ENCODE data around the gene MMP24OS. TPM values are rescaled to one million over a fixed set of nuclear protein-coding genes. Genes with fewer than 3 reads are reported as not detected.

The MMP24OS gene
- total RNA-seq, 2 donors from 2014 or later = 46.9 to 53.2 TPM

- intact Hi-C loops (cut with DNase I) = no loop called here
- no peak for ATAC-seq
- DNase-seq = no peak
Observed at GRCh38 chr20:35238735-35239134, 39.2 kb downstream of the MMP24OS start.

GRCh38 chr20:35238170-35238569 lies 39.8 kb downstream of the MMP24OS start:
- ATAC-seq (no peak), DNase-seq (no peak)
- intact Hi-C loops (cut with DNase I) = no loop called here

GRCh38 chr20:35237486-35237885 lies 40.4 kb downstream of the MMP24OS start:
- no peak for ATAC-seq
- intact Hi-C loops (cut with DNase I) = no loop called here
- no peak for DNase-seq

GRCh38 chr20:35235881-35236280 lies 42.0 kb downstream of the MMP24OS start:
- intact Hi-C loops (cut with DNase I) = no loop called here
- ATAC-seq (peak in 1 of 2 donors; percentile 15), DNase-seq (peak; percentile 45)

- intact Hi-C loops (cut with DNase I) = no loop called here
- ATAC-seq (no peak), DNase-seq (no peak)
Observed at GRCh38 chr20:35232575-35232974, 45.3 kb downstream of the MMP24OS start.

- peak; percentile 93 to 95 for ATAC-seq
- peak; percentile 58 for DNase-seq
- intact Hi-C loops (cut with DNase I) = no loop called here
Observed at GRCh38 chr20:35226884-35227681, 50.8 kb downstream of the MMP24OS start.

Other genes starting within 250 kb of the MMP24OS start
- gene TRPC4AP, start 185.3 kb downstream of the MMP24OS start, total RNA-seq = 10 to 100 TPM; 32.6 to 47.1 TPM
- 10 to 100 TPM; 16.6 to 25.6 TPM for gene EDEM2, start 130.8 kb downstream of the MMP24OS start, total RNA-seq
- 10 to 100 TPM; 26.9 to 41.9 TPM for gene PROCR, start 106.0 kb downstream of the MMP24OS start, total RNA-seq
- gene MMP24, start 51.4 kb downstream of the MMP24OS start, total RNA-seq = 1 to 10 TPM in 1 of 2 donors, under 1 TPM in 1; 0.85 to 1.3 TPM
- gene EIF6, start 6.7 kb upstream of the MMP24OS start, total RNA-seq = 10 to 100 TPM; 40.1 to 59.7 TPM
- not detected for gene FAM83C, start 14.3 kb upstream of the MMP24OS start, total RNA-seq
- gene UQCC1, start 133.9 kb upstream of the MMP24OS start, total RNA-seq = 10 to 100 TPM; 77.5 to 94.6 TPM
- gene GDF5, start 160.1 kb upstream of the MMP24OS start, total RNA-seq = 1 to 10 TPM in 1 of 2 donors, under 1 TPM in 1; 0.56 to 1.3 TPM
- 10 to 100 TPM; 11.1 to 17.3 TPM for gene CEP250, start 177.5 kb upstream of the MMP24OS start, total RNA-seq